Thoracic aorta (tissue), 2 donors: ENCODE measurements around the gene PDGFD. TPM values are rescaled to one million over a fixed set of nuclear protein-coding genes. Genes with fewer than 3 reads are reported as not detected.

ENCODE experiments used
- ATAC-seq: fragments of 150-250 bp; one replicate; pipeline ENCODE4 v1.8.0; 2017; ENCODE audit warnings: low read depth; ENCODE audit not compliant: insufficient number of reproducible peaks, low FRiP score
- DNase-seq: peaks from one replicate; pipeline ENCODE4 v3.0.0-alpha.2; 2020; ENCODE audit warnings: low spot score
- H3K27ac ChIP-seq, 2 donors: fragments of 200-600 bp; sonication (generic); 1 replicate in 1 of 2; 2 replicates in 1 of 2; pipeline ENCODE4 v1.5.1; 2016; ENCODE audit warnings: mild to moderate bottlenecking in 2 of 2, moderate library complexity in 2 of 2
- H3K27me3 ChIP-seq: fragments of 200-600 bp; sonication (generic); replicated peaks from 2 replicates; pipeline ENCODE4 v1.6.0; 2016; ENCODE audit warnings: mild to moderate bottlenecking; ENCODE audit not compliant: insufficient read depth
- H3K36me3 ChIP-seq: fragments of 200-600 bp; sonication (generic); one replicate; pipeline ENCODE4 v1.5.1; 2016
- H3K4me1 ChIP-seq, 2 donors: fragments of 200-600 bp; sonication (generic); 1 replicate in 1 of 2; 2 replicates in 1 of 2; pipeline versions ENCODE4 v1.5.1 to v1.6.0; 2016; ENCODE audit warnings: low read depth in 2 of 2, mild to moderate bottlenecking in 1 of 2; ENCODE audit not compliant: control insufficient read depth in 1 of 2
- H3K4me3 ChIP-seq: fragments of 200-600 bp; sonication (generic); 2 replicates; pipeline ENCODE4 v1.5.1; 2016; ENCODE audit warnings: mild to moderate bottlenecking
- H3K9me3 ChIP-seq: fragments of 200-600 bp; sonication (generic); 2 replicates; pipeline ENCODE4 v1.5.1; 2016
- total RNA-seq, 2 donors: library from RNA; depleted of rRNA; stranded (reverse); fragments of >200 nt; gene quantifications; one replicate each; pipeline versions ENCODE4 v1.1.0 to v1.2.3, GENCODE V29; 2016
- TF ChIP-seq, protein P1 (sequence below): fragments of 200-600 bp; sonication (generic); IDR thresholded peaks from one replicate; pipeline ENCODE4 v1.5.1; 2019; ENCODE audit warnings: antibody characterized with exemption

Gene PDGFD
- total RNA-seq, 2 donors from 2014 or later: 135 to 152 TPM

DNA sequence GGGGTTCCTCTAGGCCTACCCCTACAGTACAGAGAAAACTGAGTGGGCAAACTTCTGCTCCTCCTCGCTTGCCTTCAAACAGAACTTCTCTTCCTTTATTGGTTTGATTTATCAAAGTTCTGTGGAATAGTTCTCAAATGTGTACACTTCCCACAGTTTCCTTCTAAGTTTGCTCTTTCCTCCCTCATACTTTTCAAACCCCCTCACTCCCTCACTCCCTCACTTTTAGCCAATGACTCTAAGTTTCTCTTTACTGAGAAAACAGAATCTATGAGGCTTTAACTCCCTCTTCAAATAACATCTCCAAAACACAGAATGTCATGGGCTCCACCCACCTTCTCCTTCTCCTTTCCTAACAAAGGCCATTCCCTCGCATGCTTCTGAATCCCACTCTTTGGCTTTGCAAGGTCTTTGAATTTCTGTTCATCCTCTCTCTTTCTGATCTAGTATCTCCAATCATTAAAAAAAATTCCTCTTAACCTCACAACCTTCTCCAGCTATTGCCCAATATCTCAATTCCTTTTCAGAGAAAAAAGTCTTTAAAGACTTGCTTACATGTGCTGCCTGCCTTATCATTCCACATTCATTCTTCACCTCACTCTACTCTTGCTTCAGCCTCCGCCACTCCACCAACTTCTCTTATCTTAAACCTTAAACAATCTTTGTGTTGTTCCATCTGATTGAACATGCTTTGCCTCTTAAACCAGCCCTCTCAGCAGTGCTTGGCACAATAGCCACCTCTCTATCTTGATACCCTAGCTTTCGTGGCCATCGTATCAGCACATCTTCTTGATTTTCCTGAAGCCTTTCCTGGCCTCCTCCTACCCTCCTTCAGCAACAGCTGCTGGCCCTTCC is 70.3 kb downstream of the PDGFD start:
- DNase-seq: no peak
- Histone ChIP-seq H3K9me3 (no peaks in the 10 kb centered on the region), H3K27me3 (no peaks in the 10 kb centered on the region), H3K4me1 (peaks cover 10 to 26% of the 10 kb centered on the region in 2 donors), H3K36me3 (no peaks in the 10 kb centered on the region), H3K27ac (no peak overlapping the region), H3K4me3 (no peak overlapping the region)
- ATAC-seq: no peak
- TF ChIP-seq, protein P1, sequence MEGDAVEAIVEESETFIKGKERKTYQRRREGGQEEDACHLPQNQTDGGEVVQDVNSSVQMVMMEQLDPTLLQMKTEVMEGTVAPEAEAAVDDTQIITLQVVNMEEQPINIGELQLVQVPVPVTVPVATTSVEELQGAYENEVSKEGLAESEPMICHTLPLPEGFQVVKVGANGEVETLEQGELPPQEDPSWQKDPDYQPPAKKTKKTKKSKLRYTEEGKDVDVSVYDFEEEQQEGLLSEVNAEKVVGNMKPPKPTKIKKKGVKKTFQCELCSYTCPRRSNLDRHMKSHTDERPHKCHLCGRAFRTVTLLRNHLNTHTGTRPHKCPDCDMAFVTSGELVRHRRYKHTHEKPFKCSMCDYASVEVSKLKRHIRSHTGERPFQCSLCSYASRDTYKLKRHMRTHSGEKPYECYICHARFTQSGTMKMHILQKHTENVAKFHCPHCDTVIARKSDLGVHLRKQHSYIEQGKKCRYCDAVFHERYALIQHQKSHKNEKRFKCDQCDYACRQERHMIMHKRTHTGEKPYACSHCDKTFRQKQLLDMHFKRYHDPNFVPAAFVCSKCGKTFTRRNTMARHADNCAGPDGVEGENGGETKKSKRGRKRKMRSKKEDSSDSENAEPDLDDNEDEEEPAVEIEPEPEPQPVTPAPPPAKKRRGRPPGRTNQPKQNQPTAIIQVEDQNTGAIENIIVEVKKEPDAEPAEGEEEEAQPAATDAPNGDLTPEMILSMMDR: no peak

DNA sequence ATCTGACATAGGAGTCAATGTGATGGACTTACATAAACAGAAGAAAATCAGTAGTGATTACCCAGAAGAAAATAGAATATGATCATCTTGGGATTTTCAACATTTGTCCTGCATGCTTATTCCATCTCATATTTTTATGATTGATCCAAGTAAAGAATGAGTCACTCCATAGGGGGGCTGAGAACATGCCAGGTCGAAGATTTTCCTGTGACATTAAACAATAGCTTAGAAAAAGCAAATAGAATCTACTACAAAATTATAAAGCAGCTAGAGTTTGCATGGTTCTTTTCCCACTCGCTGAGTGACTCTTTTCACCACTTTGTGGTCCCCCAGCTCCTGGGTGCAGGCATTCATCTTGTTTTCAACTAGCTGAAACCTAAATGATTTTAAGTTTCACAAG is 71.2 kb downstream of the PDGFD start:
- Histone ChIP-seq H3K9me3 (no peaks in the 10 kb centered on the region), H3K27me3 (no peaks in the 10 kb centered on the region), H3K27ac (no peak overlapping the region), H3K4me1 (peaks cover 10 to 26% of the 10 kb centered on the region in 2 donors), H3K36me3 (no peaks in the 10 kb centered on the region), H3K4me3 (no peak overlapping the region)
- DNase-seq: no peak
- TF ChIP-seq, protein P1: no peak
- no peak for ATAC-seq

DNA sequence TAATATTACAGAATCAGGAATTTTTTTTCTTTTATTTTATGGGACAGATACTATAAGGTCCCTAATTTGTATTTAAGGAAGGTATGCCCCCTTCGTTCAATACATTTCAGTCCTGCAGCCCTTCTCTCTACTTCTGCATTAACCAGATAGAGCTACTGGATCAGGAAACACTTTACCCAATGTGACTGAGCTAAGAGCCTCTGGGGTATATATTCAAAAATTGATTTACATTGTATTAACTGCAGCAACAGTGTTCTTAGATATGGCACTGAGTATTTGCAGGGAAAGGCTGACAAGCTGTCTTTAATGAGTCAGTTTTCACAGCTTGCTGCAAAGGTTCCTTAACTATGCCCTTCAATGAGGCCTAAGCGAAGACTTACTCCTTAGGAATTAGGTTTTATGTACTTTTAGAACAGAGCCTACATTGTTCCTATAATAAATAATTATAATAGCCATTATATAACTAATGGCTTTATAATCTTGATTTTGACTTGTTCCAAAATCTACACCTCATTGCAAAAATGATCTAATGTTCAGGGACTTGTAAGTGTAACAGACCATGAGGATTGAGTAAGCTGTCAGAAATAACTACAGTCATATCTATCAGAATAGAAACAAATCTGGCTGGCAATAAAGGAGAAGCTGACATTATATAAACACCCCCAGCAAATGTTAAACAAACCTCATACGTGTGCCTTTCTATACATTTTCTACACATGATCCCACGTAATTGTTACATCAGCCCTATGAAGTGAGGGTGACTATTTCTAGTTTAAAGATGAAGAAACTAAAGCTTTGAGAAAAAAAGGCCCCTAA is 72.5 kb downstream of the PDGFD start:
- Histone ChIP-seq H3K27me3 (no peaks in the 10 kb centered on the region), H3K4me3 (no peak overlapping the region), H3K36me3 (no peaks in the 10 kb centered on the region), H3K4me1 (peaks cover 10 to 26% of the 10 kb centered on the region in 2 donors), H3K27ac (peak overlapping the region in 1 of 2 donors; percentile 13), H3K9me3 (no peaks in the 10 kb centered on the region)
- ATAC-seq: no peak
- TF ChIP-seq, protein P1: no peak
- no peak for DNase-seq

DNA sequence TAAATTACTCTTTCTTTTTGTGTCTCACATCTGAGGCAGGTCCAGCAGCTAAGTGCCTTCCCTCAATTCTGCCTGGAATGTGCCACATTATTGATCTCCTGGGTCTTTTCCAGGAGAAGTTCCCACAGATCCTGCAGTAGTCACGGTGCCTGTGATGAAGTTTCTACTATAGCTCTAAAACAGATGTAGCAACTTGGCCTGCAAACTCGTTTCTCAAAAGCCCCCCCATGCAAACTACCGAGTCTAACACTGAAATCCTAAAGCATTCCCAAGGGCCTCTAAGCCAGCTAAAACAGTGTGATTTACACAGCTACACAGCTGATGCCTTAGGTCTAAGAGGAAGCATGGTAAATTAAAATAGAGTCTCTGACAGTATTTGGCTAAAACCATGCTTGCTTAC is 73.2 kb downstream of the PDGFD start:
- no peaks in the 10 kb centered on the region for H3K36me3 ChIP-seq
- H3K4me1 ChIP-seq: peaks cover 10 to 26% of the 10 kb centered on the region in 2 donors
- no peak overlapping the region for H3K27ac ChIP-seq
- H3K27me3 ChIP-seq: no peaks in the 10 kb centered on the region
- no peak overlapping the region for H3K4me3 ChIP-seq
- TF ChIP-seq, protein P1: no peak
- ATAC-seq: no peak
- H3K9me3 ChIP-seq: no peaks in the 10 kb centered on the region
- DNase-seq: no peak

DNA sequence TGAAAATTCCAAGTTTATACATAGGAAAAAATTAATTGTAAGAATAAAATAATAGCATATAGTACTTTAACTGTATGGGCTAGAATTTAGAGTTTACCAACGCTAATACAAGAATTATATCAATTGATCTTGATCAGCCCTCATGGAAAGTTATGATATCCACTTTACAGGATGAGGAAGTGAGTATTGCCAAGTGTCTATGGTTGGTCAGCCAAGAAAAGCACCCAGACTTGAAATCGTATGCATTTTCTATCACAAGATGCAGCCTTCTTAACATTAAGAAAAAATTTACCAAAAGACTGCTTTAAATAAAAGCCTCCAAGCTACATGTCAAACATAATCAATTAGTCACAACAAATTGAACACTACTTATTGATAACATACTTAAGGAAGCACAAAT is 74.5 kb downstream of the PDGFD start:
- no peaks in the 10 kb centered on the region for H3K27me3 ChIP-seq
- H3K4me3 ChIP-seq: no peak overlapping the region
- TF ChIP-seq, protein P1: no peak
- DNase-seq: no peak
- no peaks in the 10 kb centered on the region for H3K9me3 ChIP-seq
- peaks cover 10 to 22% of the 10 kb centered on the region in 2 donors for H3K4me1 ChIP-seq
- no peaks in the 10 kb centered on the region for H3K36me3 ChIP-seq
- H3K27ac ChIP-seq: no peak overlapping the region
- ATAC-seq: no peak
